Mucosa of rectum (tissue), 2 donors: ENCODE data around the gene LRRTM3.

Experiments used
- H3K27ac ChIP-seq, 2 donors: one replicate each; pipeline ENCODE4 v1.7.0; 2013; ENCODE audit warnings: inconsistent platforms in 2 of 2, low read depth in 2 of 2, low read length in 2 of 2
- H3K27me3 ChIP-seq, 2 donors: one replicate each; pipeline ENCODE4 v1.7.0; 2013; ENCODE audit warnings: low read length in 2 of 2; ENCODE audit not compliant: control insufficient read depth in 2 of 2, insufficient read depth in 2 of 2
- H3K36me3 ChIP-seq, 2 donors: one replicate each; pipeline ENCODE4 v1.7.0; 2013; ENCODE audit warnings: low read length in 2 of 2; ENCODE audit not compliant: control insufficient read depth in 2 of 2, insufficient read depth in 2 of 2
- H3K4me1 ChIP-seq, 2 donors: one replicate each; pipeline ENCODE4 v1.7.0; 2013; ENCODE audit warnings: low read length in 2 of 2, mild to moderate bottlenecking in 1 of 2; ENCODE audit not compliant: control insufficient read depth in 2 of 2, insufficient read depth in 2 of 2
- H3K4me3 ChIP-seq, 2 donors: one replicate each; pipeline ENCODE4 v1.7.0; 2013; ENCODE audit warnings: low read length in 2 of 2
- H3K9ac ChIP-seq, 2 donors: one replicate each; pipeline ENCODE4 v1.7.0; 2013; ENCODE audit warnings: low read length in 2 of 2, low read depth in 1 of 2, mild to moderate bottlenecking in 1 of 2
- H3K9me3 ChIP-seq, 2 donors: one replicate each; pipeline ENCODE4 v1.7.0; 2013; ENCODE audit warnings: low read length in 2 of 2; ENCODE audit not compliant: control insufficient read depth in 2 of 2
- donor health status: healthy.
- donor health status: Normal muscosa, but diverticular disease.

LRRTM3 gene

GRCh38 chr10:66931340-66931948 is 5.6 kb downstream of the LRRTM3 start:
- Histone ChIP-seq H3K4me1 (no peaks in the 10 kb centered on the region), H3K9ac (no peak overlapping the region), H3K4me3 (no peak overlapping the region), H3K9me3 (no peaks in the 10 kb centered on the region), H3K27ac (no peak overlapping the region), H3K27me3 (peaks cover 12 to 20% of the 10 kb centered on the region in 2 donors), H3K36me3 (no peaks in the 10 kb centered on the region)

- Histone ChIP-seq H3K4me3 (no peak overlapping the region), H3K9ac (no peak overlapping the region), H3K27me3 (peaks cover 12 to 18% of the 10 kb centered on the region in 2 donors), H3K27ac (no peak overlapping the region), H3K9me3 (no peaks in the 10 kb centered on the region), H3K36me3 (no peaks in the 10 kb centered on the region), H3K4me1 (no peaks in the 10 kb centered on the region)
Measured at GRCh38 chr10:66931949-66932343, 6.1 kb downstream of the LRRTM3 start.

GRCh38 chr10:66934711-66935110 is 8.9 kb downstream of the LRRTM3 start:
- Histone ChIP-seq H3K27me3 (no peaks in the 10 kb centered on the region), H3K4me3 (no peak overlapping the region), H3K27ac (no peak overlapping the region), H3K9ac (no peak overlapping the region), H3K36me3 (no peaks in the 10 kb centered on the region), H3K4me1 (no peaks in the 10 kb centered on the region), H3K9me3 (no peaks in the 10 kb centered on the region)

- H3K27ac ChIP-seq: no peak overlapping the region
- no peaks in the 10 kb centered on the region for H3K36me3 ChIP-seq
- no peak overlapping the region for H3K9ac ChIP-seq
- no peaks in the 10 kb centered on the region for H3K27me3 ChIP-seq
- H3K4me3 ChIP-seq: no peak overlapping the region
- H3K4me1 ChIP-seq: no peaks in the 10 kb centered on the region
- H3K9me3 ChIP-seq: no peaks in the 10 kb centered on the region
Measured at GRCh38 chr10:66940965-66941364, 15.1 kb downstream of the LRRTM3 start.

GRCh38 chr10:66941491-66941890 is 15.7 kb downstream of the LRRTM3 start:
- H3K36me3 ChIP-seq: no peaks in the 10 kb centered on the region
- no peak overlapping the region for H3K4me3 ChIP-seq
- H3K9me3 ChIP-seq: no peaks in the 10 kb centered on the region
- no peak overlapping the region for H3K27ac ChIP-seq
- H3K4me1 ChIP-seq: no peaks in the 10 kb centered on the region
- H3K27me3 ChIP-seq: no peaks in the 10 kb centered on the region
- H3K9ac ChIP-seq: no peak overlapping the region

GRCh38 chr10:66942407-66942806 is 16.6 kb downstream of the LRRTM3 start:
- H3K27me3 ChIP-seq: no peaks in the 10 kb centered on the region
- no peaks in the 10 kb centered on the region for H3K4me1 ChIP-seq
- no peak overlapping the region for H3K4me3 ChIP-seq
- H3K27ac ChIP-seq: no peak overlapping the region
- H3K36me3 ChIP-seq: no peaks in the 10 kb centered on the region
- H3K9ac ChIP-seq: no peak overlapping the region
- no peaks in the 10 kb centered on the region for H3K9me3 ChIP-seq

GRCh38 chr10:66943590-66943989 is 17.8 kb downstream of the LRRTM3 start:
- no peaks in the 10 kb centered on the region for H3K36me3 ChIP-seq
- no peak overlapping the region for H3K27ac ChIP-seq
- H3K9me3 ChIP-seq: no peaks in the 10 kb centered on the region
- no peaks in the 10 kb centered on the region for H3K27me3 ChIP-seq
- H3K9ac ChIP-seq: no peak overlapping the region
- no peak overlapping the region for H3K4me3 ChIP-seq
- no peaks in the 10 kb centered on the region for H3K4me1 ChIP-seq

- H3K27me3 ChIP-seq: no peaks in the 10 kb centered on the region
- no peak overlapping the region for H3K4me3 ChIP-seq
- H3K9me3 ChIP-seq: no peaks in the 10 kb centered on the region
- no peaks in the 10 kb centered on the region for H3K36me3 ChIP-seq
- H3K27ac ChIP-seq: no peak overlapping the region
- H3K4me1 ChIP-seq: no peaks in the 10 kb centered on the region
- H3K9ac ChIP-seq: no peak overlapping the region
Measured at GRCh38 chr10:66951896-66952295, 26.1 kb downstream of the LRRTM3 start.

GRCh38 chr10:66958466-66958865 is 32.6 kb downstream of the LRRTM3 start:
- no peak overlapping the region for H3K27ac ChIP-seq
- H3K4me3 ChIP-seq: no peak overlapping the region

GRCh38 chr10:66964946-66965345 is 39.1 kb downstream of the LRRTM3 start:
- Histone ChIP-seq H3K27ac (no peak overlapping the region), H3K36me3 (no peaks in the 10 kb centered on the region), H3K9me3 (no peaks in the 10 kb centered on the region), H3K4me3 (no peak overlapping the region), H3K9ac (no peak overlapping the region), H3K27me3 (no peaks in the 10 kb centered on the region), H3K4me1 (no peaks in the 10 kb centered on the region)

More at GRCh38 chr10:66958466-66958865, 32.6 kb downstream of the LRRTM3 start:
- Histone ChIP-seq H3K36me3 (no peaks in the 10 kb centered on the region), H3K4me1 (no peaks in the 10 kb centered on the region), H3K27me3 (no peaks in the 10 kb centered on the region), H3K9ac (no peak overlapping the region), H3K9me3 (no peaks in the 10 kb centered on the region)
